GM12878 (cell line): ENCODE results near the gene OR2B3. TPM values are rescaled to one million over a fixed set of nuclear protein-coding genes. Genes with fewer than 3 reads are reported as not detected.

Experiments
- ATAC-seq: fragments of 200-7000 bp; cut with Tn5 transposase; 3 replicates; pipeline ENCODE4 v1.9.1; 2020; ENCODE audit warnings: mild to moderate bottlenecking, moderate library complexity
- BruUV-seq: library from RNA; stranded (reverse); fragments of 400-500 nt; replicated peaks from 2 replicates; lab custom pipeline; 2021; lab: Mats Ljungman, UMichigan
- CTCF ChIA-PET: fragments of 300-600 bp; sonication (Branson Sonifier 250); formaldehyde crosslinking; extraction: SDS; loops from one replicate; lab custom pipeline; 2021; ENCODE audit warnings: inconsistent platforms; lab: Yijun Ruan, JAX
- POLR2A ChIA-PET: fragments of 350-600 bp; formaldehyde crosslinking; extraction: SDS; loops from one replicate; lab custom pipeline; 2021; ENCODE audit warnings: inconsistent platforms; lab: Charles Lee
- RAD21 ChIA-PET: fragments of 300-600 bp; sonication (Branson Sonifier 250); formaldehyde crosslinking; loops from one replicate; lab custom pipeline; 2023; ENCODE audit warnings: antibody characterized with exemption; ENCODE audit not compliant: unreplicated experiment; lab: Charles Lee
- SMC1A ChIA-PET: fragments of 300-600 bp; sonication (Branson Sonifier 250); formaldehyde crosslinking; loops from one replicate; lab custom pipeline; 2023; ENCODE audit not compliant: unreplicated experiment, uncharacterized antibody; lab: Charles Lee
- DNase-seq: peaks from one replicate; pipeline ENCODE4 v3.0.0-alpha.2; 2011; ENCODE audit warnings: low read depth, low spot score
- FAIRE-seq: peaks from 3 replicates; lab custom pipeline; 2011; peaks lifted over from hg19 to GRCh38; lab: Jason Lieb, UNC
- H2AFZ ChIP-seq: 2 replicates; pipeline ENCODE4 v1.6.0; 2011; ENCODE audit warnings: low read depth, low read length, control low read depth; ENCODE audit not compliant: control insufficient read depth
- H3K27ac ChIP-seq: 2 replicates; pipeline ENCODE4 v1.5.1; 2011; ENCODE audit warnings: control low read depth; ENCODE audit not compliant: control insufficient read depth, insufficient read depth
- H3K27me3 ChIP-seq, 2 experiments: replicated peaks in 1 of 2; 2 replicates each; pipeline versions ENCODE4 v1.6.0 to v1.6.1; 2011; ENCODE audit warnings: low read length in 1 of 2; ENCODE audit not compliant: control insufficient read depth in 2 of 2, insufficient read depth in 2 of 2
- H3K36me3 ChIP-seq, 2 experiments: 2 replicates each; pipeline ENCODE4 v1.5.1; 2011; ENCODE audit warnings: low read length in 1 of 2; ENCODE audit not compliant: control insufficient read depth in 2 of 2, insufficient read depth in 2 of 2
- H3K4me1 ChIP-seq: 2 replicates; pipeline ENCODE4 v1.6.1; 2011; ENCODE audit warnings: mild to moderate bottlenecking, low read length, moderate library complexity, mixed read lengths; ENCODE audit not compliant: control insufficient read depth, insufficient read depth
- H3K4me2 ChIP-seq: 2 replicates; pipeline ENCODE4 v1.6.0; 2011; ENCODE audit warnings: control low read depth; ENCODE audit not compliant: control insufficient read depth, insufficient read depth
- H3K4me3 ChIP-seq: fragments of 200-600 bp; sonication (generic); 2 replicates; pipeline ENCODE4 v1.5.1; 2016
- H3K79me2 ChIP-seq: 2 replicates; pipeline ENCODE4 v1.6.0; 2011; ENCODE audit warnings: low read length; ENCODE audit not compliant: control insufficient read depth, insufficient read depth
- H3K9ac ChIP-seq: 2 replicates; pipeline ENCODE4 v1.8.0; 2011; ENCODE audit warnings: low read length, control low read depth, mixed read lengths; ENCODE audit not compliant: control insufficient read depth, insufficient read depth
- H3K9me3 ChIP-seq: replicated peaks from 3 replicates; pipeline ENCODE4 v1.5.1; 2011; ENCODE audit warnings: mild to moderate bottlenecking, low read length; ENCODE audit not compliant: control insufficient read depth, insufficient read depth
- H4K20me1 ChIP-seq: 2 replicates; pipeline ENCODE4 v1.6.0; 2011; ENCODE audit not compliant: control insufficient read depth, insufficient read depth
- BCL11A ChIP-seq: IDR thresholded peaks from 2 replicates; pipeline ENCODE4 v1.6.1; 2011; ENCODE audit warnings: low read depth, low read length
- EGR1 ChIP-seq, 2 experiments: IDR thresholded peaks; 1 replicate in 1 of 2; 2 replicates in 1 of 2; pipeline ENCODE4 v1.6.1; 2011 to 2012; ENCODE audit warnings: low read depth in 2 of 2, low read length in 2 of 2, borderline replicate concordance in 1 of 2, mild to moderate bottlenecking in 1 of 2, moderate library complexity in 1 of 2
- GATAD2B ChIP-seq: fragments of 450-650 bp; conservative IDR thresholded peaks from 2 replicates; pipeline ENCODE4 v1.6.1; 2017; ENCODE audit warnings: low read depth, mild to moderate bottlenecking, moderate library complexity
- NR2F1 ChIP-seq: fragments of 450-650 bp; conservative IDR thresholded peaks from 2 replicates; pipeline ENCODE4 v1.6.1; 2017; ENCODE audit warnings: mild to moderate bottlenecking
- PAX5 ChIP-seq: IDR thresholded peaks from 2 replicates; pipeline ENCODE4 v1.6.1; 2011; ENCODE audit warnings: low read depth, low read length, borderline replicate concordance
- RELA ChIP-seq: fragments of 450-650 bp; IDR thresholded peaks from 2 replicates; pipeline ENCODE4 v1.8.0; 2014; ENCODE audit warnings: borderline replicate concordance; ENCODE audit not compliant: partially characterized antibody
- SMC3 ChIP-seq: IDR thresholded peaks from 2 replicates; pipeline ENCODE4 v1.6.1; 2011; ENCODE audit warnings: low read length, improper control_type of control experiment, borderline replicate concordance
- SPI1 ChIP-seq: IDR thresholded peaks from 2 replicates; pipeline ENCODE4 v1.6.1; 2011; ENCODE audit warnings: low read depth, mild to moderate bottlenecking, low read length, moderate library complexity, borderline replicate concordance; ENCODE audit not compliant: insufficient read depth
- TARDBP ChIP-seq: IDR thresholded peaks from 2 replicates; pipeline ENCODE4 v1.6.1; 2016; ENCODE audit warnings: borderline replicate concordance
- TCF3 ChIP-seq: IDR thresholded peaks from 2 replicates; pipeline ENCODE4 v1.6.1; 2012; ENCODE audit warnings: low read depth, mild to moderate bottlenecking, low read length, borderline replicate concordance; ENCODE audit not compliant: insufficient read depth
- YY1 ChIP-seq: IDR thresholded peaks from 2 replicates; pipeline ENCODE4 v1.6.1; 2011; ENCODE audit warnings: low read depth, mild to moderate bottlenecking, low read length
- ZNF217 ChIP-seq: fragments of 450-650 bp; IDR thresholded peaks from 2 replicates; pipeline ENCODE4 v1.6.1; 2017; ENCODE audit warnings: antibody characterized with exemption, mild to moderate bottlenecking
- ZNF622 ChIP-seq: fragments of 450-650 bp; IDR thresholded peaks from 2 replicates; pipeline ENCODE4 v1.6.1; 2017; ENCODE audit warnings: mild to moderate bottlenecking, inconsistent platforms
- WGBS: methylation state at CpG from one replicate; pipeline ENCODE4 v1.1.6; 2016; ENCODE audit warnings: low lambda C conversion rate; ENCODE audit not compliant: insufficient replicate concordance, insufficient coverage; ENCODE audit errors: missing lambda C conversion rate; 5-methylcytosine and 5-hydroxymethylcytosine counted together
- in situ Hi-C: fragments of 300-500 bp; cut with MboI; formaldehyde crosslinking; loops from 9 replicates; pipeline ENCODE4 v1.14.3; 2018; ENCODE audit warnings: mixed read lengths
- intact Hi-C: fragments of 100-400 bp; cut with micrococcal nuclease; formaldehyde crosslinking; loops from one replicate; pipeline ENCODE4 v1.14.2; 2022; ENCODE audit not compliant: unreplicated experiment
- polyA plus RNA-seq, 11 experiments: library from polyadenylated mRNA; depleted of rRNA in 4 of 11; unstranded in 6 of 11; stranded (reverse) in 5 of 11; fragments of >200 nt; fragmentation: Nextera tagmentation in 4 of 11; fragmentation: Illumina TruSeq in 1 of 11; extraction: Ambion mirVana in 4 of 11; extraction: Trizol in 1 of 11; gene quantifications; 1 replicate in 1 of 11; 2 replicates in 10 of 11; pipeline versions ENCODE4 v1.2.1 to v1.2.3, GENCODE V29; 2011 to 2016; ENCODE audit warnings: inconsistent platforms in 2 of 11, missing spikeins in 2 of 11, low read depth in 1 of 11
- total RNA-seq, 4 experiments: library from RNA; depleted of rRNA in 3 of 4; stranded (reverse); fragments of >200 nt in 3 of 4; fragmentation: Illumina TruSeq in 1 of 4; extraction: Trizol in 1 of 4; gene quantifications; 2 replicates each; pipeline versions ENCODE4 v1.2.1 to v1.2.3, GENCODE V29; 2013 to 2021
- TF ChIP-seq, protein P1 (sequence below): IDR thresholded peaks from 2 replicates; pipeline ENCODE4 v1.6.1; 2012; ENCODE audit warnings: low read depth, low read length, improper control_type of control experiment
- TF ChIP-seq, protein P2 (sequence below): fragments of 450-650 bp; IDR thresholded peaks from 2 replicates; pipeline ENCODE4 v1.6.1; 2016; ENCODE audit warnings: mild to moderate bottlenecking, moderate library complexity, borderline replicate concordance
- TF ChIP-seq, protein P3 (sequence below): fragments of 450-650 bp; formaldehyde crosslinking; IDR thresholded peaks from 2 replicates; pipeline ENCODE4 v1.4.0; 2022; ENCODE audit warnings: mild to moderate bottlenecking, moderate library complexity

Gene OR2B3
- total and polyA plus RNA-seq, 10 of the 15 experiments (the other 5 are each of a cell fraction or from before 2014, with no cell fraction given), result not detected

- intact Hi-C loops (no loop called here), in situ Hi-C loops (no loop called here)
- no TSS peak for BruUV-seq
- ChIA-PET RAD21 (no interaction called here), SMC1A (interaction anchor here (0.6 kb wide), 1 partner anchor 1093 kb away, joined by 3 read pairs; no protein-coding TSS in a partner anchor), CTCF (interaction anchor here (0.6 kb wide), 1 partner anchor 525 kb away, joined by 3 read pairs; no protein-coding TSS in a partner anchor), POLR2A (no interaction called here)
- Histone ChIP-seq H3K4me3 (no peak overlapping the region), H3K4me2 (no peak overlapping the region), H3K79me2 (no peaks in the 10 kb centered on the region), H3K9me3 (no peaks in the 10 kb centered on the region), H3K4me1 (no peaks in the 10 kb centered on the region), H4K20me1 (no peaks in the 10 kb centered on the region), H3K27ac (no peak overlapping the region), H3K36me3 (no peaks in the 10 kb centered on the region), H2AFZ (no peak overlapping the region), H3K27me3 (0 out of 4 replicates have a peak, but pooled peaks cover 0 to 2% of the 10 kb centered on the region in 2 experiments), H3K9ac (no peak overlapping the region)
- DNase-seq (no peak), ATAC-seq (peak; percentile 91), FAIRE-seq (no peak)
- WGBS, result 26% methylated on average over 9 of the region's 9 CpGs
- no peak for TF ChIP-seq TARDBP
- TF ChIP-seq SMC3, result peak; percentile 24; the same call in 1 of the 2 replicates
- TF ChIP-seq RELA, result no peak
- TF ChIP-seq BCL11A, result no peak
- TF ChIP-seq, protein P1, sequence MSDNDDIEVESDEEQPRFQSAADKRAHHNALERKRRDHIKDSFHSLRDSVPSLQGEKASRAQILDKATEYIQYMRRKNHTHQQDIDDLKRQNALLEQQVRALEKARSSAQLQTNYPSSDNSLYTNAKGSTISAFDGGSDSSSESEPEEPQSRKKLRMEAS, result no peak
- no peak for TF ChIP-seq NR2F1
- 0 out of 2 replicates have a peak, but pooled peaks have one; percentile 14 for TF ChIP-seq YY1
- no peak for TF ChIP-seq ZNF622
- no peak for TF ChIP-seq EGR1 (IDR thresholded peaks at IDR 0.05; ENCODE audit: borderline replicate concordance in 1 of 2, low read depth in 2 of 2, low read length in 2 of 2)
- no peak for TF ChIP-seq GATAD2B
- no peak for TF ChIP-seq ZNF217
- peak; percentile 44; the same call in 1 of the 2 replicates for TF ChIP-seq PAX5
- TF ChIP-seq, protein P2, sequence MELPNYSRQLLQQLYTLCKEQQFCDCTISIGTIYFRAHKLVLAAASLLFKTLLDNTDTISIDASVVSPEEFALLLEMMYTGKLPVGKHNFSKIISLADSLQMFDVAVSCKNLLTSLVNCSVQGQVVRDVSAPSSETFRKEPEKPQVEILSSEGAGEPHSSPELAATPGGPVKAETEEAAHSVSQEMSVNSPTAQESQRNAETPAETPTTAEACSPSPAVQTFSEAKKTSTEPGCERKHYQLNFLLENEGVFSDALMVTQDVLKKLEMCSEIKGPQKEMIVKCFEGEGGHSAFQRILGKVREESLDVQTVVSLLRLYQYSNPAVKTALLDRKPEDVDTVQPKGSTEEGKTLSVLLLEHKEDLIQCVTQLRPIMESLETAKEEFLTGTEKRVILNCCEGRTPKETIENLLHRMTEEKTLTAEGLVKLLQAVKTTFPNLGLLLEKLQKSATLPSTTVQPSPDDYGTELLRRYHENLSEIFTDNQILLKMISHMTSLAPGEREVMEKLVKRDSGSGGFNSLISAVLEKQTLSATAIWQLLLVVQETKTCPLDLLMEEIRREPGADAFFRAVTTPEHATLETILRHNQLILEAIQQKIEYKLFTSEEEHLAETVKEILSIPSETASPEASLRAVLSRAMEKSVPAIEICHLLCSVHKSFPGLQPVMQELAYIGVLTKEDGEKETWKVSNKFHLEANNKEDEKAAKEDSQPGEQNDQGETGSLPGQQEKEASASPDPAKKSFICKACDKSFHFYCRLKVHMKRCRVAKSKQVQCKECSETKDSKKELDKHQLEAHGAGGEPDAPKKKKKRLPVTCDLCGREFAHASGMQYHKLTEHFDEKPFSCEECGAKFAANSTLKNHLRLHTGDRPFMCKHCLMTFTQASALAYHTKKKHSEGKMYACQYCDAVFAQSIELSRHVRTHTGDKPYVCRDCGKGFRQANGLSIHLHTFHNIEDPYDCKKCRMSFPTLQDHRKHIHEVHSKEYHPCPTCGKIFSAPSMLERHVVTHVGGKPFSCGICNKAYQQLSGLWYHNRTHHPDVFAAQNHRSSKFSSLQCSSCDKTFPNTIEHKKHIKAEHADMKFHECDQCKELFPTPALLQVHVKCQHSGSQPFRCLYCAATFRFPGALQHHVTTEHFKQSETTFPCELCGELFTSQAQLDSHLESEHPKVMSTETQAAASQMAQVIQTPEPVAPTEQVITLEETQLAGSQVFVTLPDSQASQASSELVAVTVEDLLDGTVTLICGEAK, result no peak
- no peak for TF ChIP-seq TCF3
- TF ChIP-seq, protein P3, sequence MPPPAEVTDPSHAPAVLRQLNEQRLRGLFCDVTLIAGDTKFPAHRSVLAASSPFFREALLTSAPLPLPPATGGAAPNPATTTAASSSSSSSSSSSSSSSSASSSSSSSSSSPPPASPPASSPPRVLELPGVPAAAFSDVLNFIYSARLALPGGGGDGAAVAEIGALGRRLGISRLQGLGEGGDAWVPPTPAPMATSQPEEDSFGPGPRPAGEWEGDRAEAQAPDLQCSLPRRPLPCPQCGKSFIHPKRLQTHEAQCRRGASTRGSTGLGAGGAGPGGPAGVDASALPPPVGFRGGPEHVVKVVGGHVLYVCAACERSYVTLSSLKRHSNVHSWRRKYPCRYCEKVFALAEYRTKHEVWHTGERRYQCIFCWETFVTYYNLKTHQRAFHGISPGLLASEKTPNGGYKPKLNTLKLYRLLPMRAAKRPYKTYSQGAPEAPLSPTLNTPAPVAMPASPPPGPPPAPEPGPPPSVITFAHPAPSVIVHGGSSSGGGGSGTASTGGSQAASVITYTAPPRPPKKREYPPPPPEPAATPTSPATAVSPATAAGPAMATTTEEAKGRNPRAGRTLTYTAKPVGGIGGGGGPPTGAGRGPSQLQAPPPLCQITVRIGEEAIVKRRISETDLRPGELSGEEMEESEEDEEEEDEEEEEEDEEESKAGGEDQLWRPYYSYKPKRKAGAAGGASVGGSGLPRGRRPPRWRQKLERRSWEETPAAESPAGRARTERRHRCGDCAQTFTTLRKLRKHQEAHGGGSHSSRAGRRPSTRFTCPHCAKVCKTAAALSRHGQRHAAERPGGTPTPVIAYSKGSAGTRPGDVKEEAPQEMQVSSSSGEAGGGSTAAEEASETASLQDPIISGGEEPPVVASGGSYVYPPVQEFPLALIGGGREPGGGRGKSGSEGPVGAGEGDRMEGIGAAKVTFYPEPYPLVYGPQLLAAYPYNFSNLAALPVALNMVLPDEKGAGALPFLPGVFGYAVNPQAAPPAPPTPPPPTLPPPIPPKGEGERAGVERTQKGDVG (CRISPR knock-in tag), result no peak
- no peak for TF ChIP-seq SPI1
Observed at GRCh38 chr6:29071831-29072723, 15.0 kb downstream of the OR2B3 start.
